HCT116 (cell line): ENCODE results near the gene CETP. TPM values are rescaled to one million over a fixed set of nuclear protein-coding genes. Genes with fewer than 3 reads are reported as not detected.

Experiments used
- ATAC-seq: fragments of 200-7000 bp; cut with Tn5 transposase; 2 replicates; pipeline ENCODE4 v1.9.1; 2020; ENCODE audit warnings: mild to moderate bottlenecking, moderate library complexity
- BruUV-seq: library from RNA; stranded (reverse); fragments of 400-500 nt; replicated peaks from 2 replicates; lab custom pipeline; 2021; lab: Mats Ljungman, UMichigan
- CTCF ChIA-PET: fragments of 300-600 bp; sonication (Branson Sonifier 250); formaldehyde crosslinking; loops from one replicate; lab custom pipeline; 2021; ENCODE audit warnings: antibody characterized with exemption; lab: Charles Lee
- POLR2A ChIA-PET: fragments of 300-600, 350-600 bp; sonication (Branson Sonifier 250); formaldehyde crosslinking; loops from one replicate; lab custom pipeline; 2021; ENCODE audit warnings: antibody characterized with exemption; lab: Charles Lee
- RAD21 ChIA-PET, 2 experiments: fragments of 300-600 bp; sonication (Branson Sonifier 250); formaldehyde crosslinking; loops; one replicate each; lab custom pipeline; 2023; ENCODE audit warnings: low total read pairs in 2 of 2; ENCODE audit not compliant: uncharacterized antibody in 2 of 2, unreplicated experiment in 2 of 2, low non-redundant PET in 1 of 2; lab: Charles Lee
- DNase-seq: peaks from one replicate; pipeline ENCODE4 v3.0.0-alpha.2; 2010; ENCODE audit warnings: low read depth, low spot score
- H2AFZ ChIP-seq: fragments of 200-600 bp; shearing (Covaris generic), sonication (generic); 2 replicates; pipeline ENCODE4 v1.6.1; 2017; ENCODE audit warnings: low read depth, mixed run types, mixed read lengths, antibody characterized with exemption, low read length; ENCODE audit not compliant: poor library complexity, severe bottlenecking
- H3K27ac ChIP-seq: 2 replicates; pipeline ENCODE4 v1.5.1; 2012; ENCODE audit warnings: low read depth, low read length
- H3K27me3 ChIP-seq: fragments of 200-600 bp; sonication (generic); 2 replicates; pipeline ENCODE4 v1.6.1; 2016; ENCODE audit warnings: mixed run types, low read length, mixed read lengths; ENCODE audit not compliant: insufficient read depth
- H3K36me3 ChIP-seq, 2 experiments: fragments of 200-500 bp in 1 of 2; fragments of 200-600 bp in 1 of 2; sonication (Bioruptor generic) in 1 of 2; sonication (generic) in 1 of 2; 2 replicates each; pipeline versions ENCODE4 v1.5.1 to v1.6.1; 2014 to 2016; ENCODE audit warnings: low read length in 2 of 2, inconsistent platforms in 1 of 2, mixed read lengths in 1 of 2, mixed run types in 1 of 2; ENCODE audit not compliant: insufficient read depth in 2 of 2, control insufficient read depth in 1 of 2
- H3K4me1 ChIP-seq, 2 experiments: fragments of 200-600 bp in 1 of 2; sonication (generic) in 1 of 2; 2 replicates each; pipeline versions ENCODE4 v1.5.1 to v1.6.1; 2012 to 2017; ENCODE audit warnings: low read length in 2 of 2, inconsistent platforms in 1 of 2, mild to moderate bottlenecking in 1 of 2, mixed read lengths in 1 of 2, mixed run types in 1 of 2, moderate library complexity in 1 of 2; ENCODE audit not compliant: insufficient read depth in 2 of 2, control insufficient read depth in 1 of 2
- H3K4me2 ChIP-seq: fragments of 200-600 bp; sonication (generic); 2 replicates; pipeline ENCODE4 v1.6.1; 2017; ENCODE audit warnings: mixed run types, low read length, mixed read lengths
- H3K4me3 ChIP-seq, 2 experiments: fragments of 200-600 bp in 1 of 2; sonication (generic) in 1 of 2; replicated peaks in 1 of 2; 2 replicates each; pipeline ENCODE4 v1.5.1; 2011 to 2016; ENCODE audit warnings: low read length in 2 of 2, control low read depth in 1 of 2, low read depth in 1 of 2, mild to moderate bottlenecking in 1 of 2, mixed read lengths in 1 of 2, mixed run types in 1 of 2
- H3K79me2 ChIP-seq: fragments of 200-600 bp; sonication (generic); 2 replicates; pipeline ENCODE4 v1.6.1; 2017; ENCODE audit warnings: mild to moderate bottlenecking, mixed run types, low read length, moderate library complexity, mixed read lengths; ENCODE audit not compliant: insufficient read depth
- H3K9ac ChIP-seq: fragments of 200-600 bp; sonication (generic); 2 replicates; pipeline ENCODE4 v1.6.1; 2016; ENCODE audit warnings: low read length, mixed read lengths
- H3K9me2 ChIP-seq: fragments of 200-600 bp; sonication (generic), shearing (Covaris generic); 2 replicates; pipeline ENCODE4 v1.6.1; 2017; ENCODE audit warnings: mixed run types, mild to moderate bottlenecking, moderate library complexity; ENCODE audit not compliant: insufficient read depth
- H3K9me3 ChIP-seq, 2 experiments: fragments of 200-500 bp in 1 of 2; fragments of 200-600 bp in 1 of 2; sonication (Bioruptor generic) in 1 of 2; sonication (generic) in 1 of 2; 2 replicates each; pipeline ENCODE4 v1.6.1; 2014 to 2017; ENCODE audit warnings: low read length in 2 of 2, mixed read lengths in 2 of 2, inconsistent platforms in 1 of 2, low read depth in 1 of 2, mild to moderate bottlenecking in 1 of 2, mixed run types in 1 of 2, moderate library complexity in 1 of 2; ENCODE audit not compliant: control insufficient read depth in 1 of 2, insufficient read depth in 1 of 2
- H4K20me1 ChIP-seq: fragments of 200-600 bp; sonication (generic), shearing (Covaris generic); 2 replicates; pipeline ENCODE4 v1.6.1; 2017; ENCODE audit warnings: mixed run types, mild to moderate bottlenecking, moderate library complexity; ENCODE audit not compliant: insufficient read depth
- CBX3 ChIP-seq: IDR thresholded peaks from 2 replicates; pipeline ENCODE4 v1.6.1; 2012; ENCODE audit warnings: low read depth
- ELF1 ChIP-seq: IDR thresholded peaks from 2 replicates; pipeline ENCODE4 v1.6.1; 2012; ENCODE audit warnings: low read depth, borderline replicate concordance
- EZH2 ChIP-seq: fragments of 200-600 bp; sonication (generic); IDR thresholded peaks from 2 replicates; pipeline ENCODE4 v1.6.1; 2017; ENCODE audit warnings: antibody characterized with exemption, mixed run types
- EZH2phosphoT487 ChIP-seq: fragments of 200-600 bp; IDR thresholded peaks from 2 replicates; pipeline ENCODE4 v1.6.1; 2018; ENCODE audit warnings: antibody characterized with exemption, borderline replicate concordance
- MAX ChIP-seq: IDR thresholded peaks from 2 replicates; pipeline ENCODE4 v1.6.1; 2012
- POLR2A ChIP-seq: IDR thresholded peaks from 2 replicates; pipeline ENCODE4 v1.7.0; 2011; ENCODE audit warnings: borderline replicate concordance; ENCODE audit not compliant: insufficient read depth, insufficient read length; ENCODE audit errors: extremely low read depth
- REST ChIP-seq: IDR thresholded peaks from 2 replicates; pipeline ENCODE4 v1.6.1; 2012; ENCODE audit warnings: low read depth
- YY1 ChIP-seq: IDR thresholded peaks from 2 replicates; pipeline ENCODE4 v1.6.1; 2011; ENCODE audit warnings: low read length, low read depth, moderate library complexity, mild to moderate bottlenecking; ENCODE audit not compliant: insufficient replicate concordance; ENCODE audit errors: extremely low read depth
- ZBTB33 ChIP-seq: IDR thresholded peaks from 2 replicates; pipeline ENCODE4 v1.6.1; 2011; ENCODE audit warnings: mild to moderate bottlenecking, low read length, moderate library complexity; ENCODE audit not compliant: insufficient replicate concordance; ENCODE audit errors: extremely low read depth
- intact Hi-C: fragments of 100-400 bp; cut with micrococcal nuclease; formaldehyde crosslinking; loops from 2 replicates; pipeline ENCODE4 v1.10.0; 2022
- total RNA-seq: library from RNA; stranded (reverse); gene quantifications from one replicate; pipeline ENCODE4 v1.2.1, GENCODE V29; 2021; ENCODE audit not compliant: unreplicated experiment

Gene CETP
- total RNA-seq, 1 experiment from 2014 or later, result not detected

GRCh38 chr16:56919099-56919800, 42.5 kb upstream of the CETP start:
- TF ChIP-seq EZH2 (no peak), POLR2A (no peak), ELF1 (no peak), ZBTB33 (no peak), EZH2phosphoT487 (no peak)
- RAD21 ChIA-PET, result no interaction called here
- no peak overlapping the region for H3K9ac ChIP-seq
- intact Hi-C loops, result no loop called here
- H3K4me2 ChIP-seq, result no peak overlapping the region
- no peak overlapping the region for H3K4me3 ChIP-seq
- no peaks in the 10 kb centered on the region for H3K79me2 ChIP-seq
- DNase-seq (no peak), ATAC-seq (no peak)
- H3K9me2 ChIP-seq, result no peaks in the 10 kb centered on the region
- 0 out of 2 replicates have a peak, but pooled peaks cover 7% of the 10 kb centered on the region for H3K27me3 ChIP-seq
- POLR2A ChIA-PET, result interaction anchor here (2.6 kb wide), 1 partner anchor 12 kb away, joined by 14 read pairs; the partner anchor contains the start of gene HERPUD1
- H4K20me1 ChIP-seq, result no peaks in the 10 kb centered on the region
- no peaks in the 10 kb centered on the region for H3K9me3 ChIP-seq
- H3K27ac ChIP-seq, result no peak overlapping the region
- no peaks in the 10 kb centered on the region for H3K36me3 ChIP-seq
- no TSS peak for BruUV-seq
- CTCF ChIA-PET, result interaction anchor here (1.8 kb wide), 1 partner anchor 12 kb away, joined by 4 read pairs; the partner anchor contains the start of gene HERPUD1
- no peaks in the 10 kb centered on the region for H3K4me1 ChIP-seq
- no peak overlapping the region for H2AFZ ChIP-seq

- no peaks in the 10 kb centered on the region for H4K20me1 ChIP-seq
- H3K9ac ChIP-seq, result no peak overlapping the region
- H3K4me2 ChIP-seq, result no peak overlapping the region
- POLR2A ChIA-PET, result no interaction called here
- H3K4me3 ChIP-seq, result no peak overlapping the region
- CTCF ChIA-PET, result no interaction called here
- H3K9me3 ChIP-seq, result no peaks in the 10 kb centered on the region
- H3K27ac ChIP-seq, result no peak overlapping the region
- RAD21 ChIA-PET, result no interaction called here
- no peaks in the 10 kb centered on the region for H3K79me2 ChIP-seq
- no peaks in the 10 kb centered on the region for H3K9me2 ChIP-seq
- H2AFZ ChIP-seq, result no peak overlapping the region
- ATAC-seq (no peak), DNase-seq (no peak)
- TF ChIP-seq REST (no peak), YY1 (no peak), MAX (no peak), CBX3 (no peak)
- H3K27me3 ChIP-seq, result 0 out of 2 replicates have a peak, but pooled peaks cover 7% of the 10 kb centered on the region
- no TSS peak for BruUV-seq
- no peaks in the 10 kb centered on the region for H3K36me3 ChIP-seq
- no peaks in the 10 kb centered on the region for H3K4me1 ChIP-seq
- intact Hi-C loops, result no loop called here
Observed at GRCh38 chr16:56921571-56921970, 40.2 kb upstream of the CETP start.
